ENCODE results near the gene NKX1-2.
A peak's percentile ranks its signal among the peaks of the same experiment; 100 is the strongest.

The NKX1-2 gene

GRCh38 chr10:124465003-124465776, 15.4 kb upstream of the NKX1-2 start:
- Mint-ChIP-seq H3K36me3 (peaks cover 7% of the 10 kb centered on the region), H3K27ac (peak overlapping the region; percentile 95), H3K4me1 (peaks cover 31% of the 10 kb centered on the region), H3K27me3 (no peaks in the 10 kb centered on the region), H3K9me3 (no peaks in the 10 kb centered on the region), H3K4me3 (peak overlapping the region; percentile 55)
- peak; percentile 52 for ATAC-seq

GRCh38 chr10:124464028-124464965, 14.5 kb upstream of the NKX1-2 start:
- no peak for ATAC-seq
- Mint-ChIP-seq H3K27ac (peak overlapping the region; percentile 95), H3K4me3 (peak overlapping the region; percentile 55), H3K9me3 (no peaks in the 10 kb centered on the region), H3K27me3 (no peaks in the 10 kb centered on the region), H3K36me3 (peaks cover 2% of the 10 kb centered on the region), H3K4me1 (peaks cover 29% of the 10 kb centered on the region)

- no peak for ATAC-seq
- Mint-ChIP-seq H3K27me3 (peaks cover 10% of the 10 kb centered on the region), H3K27ac (peak overlapping the region; percentile 87), H3K4me1 (peaks cover 27% of the 10 kb centered on the region), H3K4me3 (peak overlapping the region; percentile 94), H3K36me3 (no peaks in the 10 kb centered on the region), H3K9me3 (no peaks in the 10 kb centered on the region)
Observed at GRCh38 chr10:124462348-124462695, 12.5 kb upstream of the NKX1-2 start.

DNA sequence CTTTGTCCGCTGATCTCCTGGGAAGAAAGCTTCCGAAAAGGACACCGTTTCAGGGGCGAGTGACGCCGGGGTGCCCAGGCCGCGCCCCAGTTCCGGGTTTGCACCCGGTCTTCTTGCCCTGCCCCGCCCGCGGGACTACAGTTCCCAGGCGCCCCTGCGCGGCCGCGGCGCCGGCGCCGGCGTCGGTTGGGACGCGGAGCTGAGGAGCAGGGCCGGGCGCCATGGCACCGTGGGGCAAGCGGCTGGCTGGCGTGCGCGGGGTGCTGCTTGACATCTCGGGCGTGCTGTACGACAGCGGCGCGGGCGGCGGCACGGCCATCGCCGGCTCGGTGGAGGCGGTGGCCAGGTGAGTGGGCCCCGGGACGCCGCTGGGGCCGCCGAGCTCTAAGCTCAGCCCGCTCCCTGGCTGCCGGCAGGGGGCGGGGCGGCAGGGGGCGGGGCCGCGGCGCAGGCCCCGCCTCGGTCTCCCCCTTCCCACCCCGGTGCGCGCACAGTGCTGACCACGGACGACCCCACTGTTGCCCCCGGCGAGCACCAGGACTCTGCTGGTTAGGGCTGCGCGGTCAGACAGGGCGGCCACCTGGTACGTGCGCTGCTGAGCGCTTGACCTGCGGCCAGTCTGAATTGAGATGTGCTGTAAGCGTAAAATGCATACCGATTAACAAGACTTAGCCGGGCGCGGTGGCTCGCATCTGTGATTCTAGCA, 12.0 kb upstream of the NKX1-2 start, which contains the start of gene LHPP:
Gene LHPP, plus strand, starts transcription at position 182 of the 706 bp plus-strand sequence. Its CDS starts 40 bp downstream, at position 222.
- Mint-ChIP-seq H3K4me1 (peaks cover 27% of the 10 kb centered on the region), H3K27ac (peak within 1 kb of the TSS; percentile 87)
- peak; percentile 98 for ATAC-seq

GRCh38 chr10:124460144-124460543, 10.3 kb upstream of the NKX1-2 start:
- Mint-ChIP-seq H3K36me3 (no peaks in the 10 kb centered on the region), H3K27ac (no peak overlapping the region), H3K27me3 (peaks cover 26% of the 10 kb centered on the region), H3K4me3 (no peak overlapping the region), H3K9me3 (no peaks in the 10 kb centered on the region), H3K4me1 (peaks cover 16% of the 10 kb centered on the region)
- no peak for ATAC-seq

More for the DNA sequence above, 12.0 kb upstream of the NKX1-2 start, which contains the start of gene LHPP:
- peak within 1 kb of the TSS; percentile 94 for H3K4me3 Mint-ChIP-seq
- H3K36me3 Mint-ChIP-seq = no peaks in the 10 kb centered on the region
- peaks cover 13% of the 10 kb centered on the region for H3K27me3 Mint-ChIP-seq
- H3K9me3 Mint-ChIP-seq = no peaks in the 10 kb centered on the region

- H3K27me3 Mint-ChIP-seq = peaks cover 34% of the 10 kb centered on the region
- no peaks in the 10 kb centered on the region for H3K9me3 Mint-ChIP-seq
- H3K4me3 Mint-ChIP-seq = no peak overlapping the region
- no peak for ATAC-seq
- peaks cover 9% of the 10 kb centered on the region for H3K4me1 Mint-ChIP-seq
- H3K36me3 Mint-ChIP-seq = no peaks in the 10 kb centered on the region
- H3K27ac Mint-ChIP-seq = no peak overlapping the region
Observed at GRCh38 chr10:124459395-124459794, 9.6 kb upstream of the NKX1-2 start.

DNA sequence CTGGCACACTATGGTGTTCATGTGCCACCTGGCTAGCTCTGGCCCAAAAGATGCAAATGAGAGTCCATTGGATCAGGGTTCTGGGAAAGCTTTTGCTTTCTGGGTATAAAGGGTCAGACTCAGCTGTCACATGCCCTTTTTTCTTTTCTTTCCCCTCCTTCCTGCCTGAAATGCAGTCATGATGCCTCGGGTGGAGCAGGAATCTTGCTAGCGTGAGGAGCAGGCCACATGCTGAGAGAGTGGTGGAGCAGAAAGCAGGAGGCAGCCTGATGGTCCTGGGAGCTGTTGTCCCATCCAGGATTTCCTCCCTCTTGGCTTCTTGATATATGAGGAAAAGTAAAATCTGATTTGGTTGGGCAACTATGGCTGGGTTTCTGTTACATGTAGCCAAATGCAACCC, 9.1 kb upstream of the NKX1-2 start:
- Mint-ChIP-seq H3K27ac (no peak overlapping the region), H3K9me3 (no peaks in the 10 kb centered on the region), H3K4me3 (no peak overlapping the region), H3K36me3 (no peaks in the 10 kb centered on the region), H3K27me3 (peaks cover 39% of the 10 kb centered on the region), H3K4me1 (peaks cover 6% of the 10 kb centered on the region)
- no peak for ATAC-seq

DNA sequence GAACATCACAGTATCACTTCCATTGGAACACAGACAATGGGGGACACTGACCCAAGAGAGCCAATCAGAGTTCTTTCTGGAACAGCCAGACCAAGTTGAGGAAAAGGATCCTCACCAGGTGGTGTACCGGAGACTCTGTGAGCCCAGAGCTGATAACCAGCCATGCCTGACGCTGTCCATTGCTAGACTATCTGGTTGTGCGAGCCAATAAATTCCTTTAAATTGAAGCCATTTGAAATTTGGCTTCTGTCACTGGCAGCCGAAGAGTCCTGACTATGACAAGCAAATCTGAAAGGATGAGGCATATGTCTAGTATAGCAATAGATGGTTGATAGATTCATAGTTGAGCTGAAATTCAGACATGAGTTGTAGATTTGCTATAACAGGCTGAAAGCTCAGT, 8.6 kb upstream of the NKX1-2 start:
- ATAC-seq = no peak
- Mint-ChIP-seq H3K36me3 (no peaks in the 10 kb centered on the region), H3K9me3 (no peaks in the 10 kb centered on the region), H3K4me1 (peaks cover 6% of the 10 kb centered on the region), H3K27me3 (peaks cover 43% of the 10 kb centered on the region), H3K4me3 (no peak overlapping the region), H3K27ac (no peak overlapping the region)

DNA sequence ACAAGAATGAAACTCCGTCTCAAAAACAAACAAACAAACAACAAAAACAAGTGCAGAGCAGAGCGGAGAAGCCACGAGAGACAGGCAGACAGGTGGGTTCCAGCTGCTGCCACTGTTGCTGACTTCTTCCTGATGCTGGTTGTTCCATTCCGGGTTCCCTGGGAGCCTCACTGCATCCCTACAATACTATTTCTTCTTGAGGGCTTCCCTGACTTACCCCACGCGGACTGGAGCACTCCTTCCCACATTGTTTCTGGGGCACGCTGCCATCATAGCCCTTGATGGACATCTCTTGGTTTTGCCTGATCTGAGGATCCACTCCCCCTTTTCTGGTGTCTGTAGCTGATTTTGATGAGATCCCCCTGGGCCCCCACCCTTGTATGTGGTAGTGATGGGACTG, 5.6 kb upstream of the NKX1-2 start:
- Mint-ChIP-seq H3K27ac (no peak overlapping the region), H3K27me3 (peaks cover 73% of the 10 kb centered on the region), H3K9me3 (no peaks in the 10 kb centered on the region), H3K4me1 (peaks cover 3% of the 10 kb centered on the region), H3K36me3 (no peaks in the 10 kb centered on the region), H3K4me3 (no peak overlapping the region)
- no peak for ATAC-seq

DNA sequence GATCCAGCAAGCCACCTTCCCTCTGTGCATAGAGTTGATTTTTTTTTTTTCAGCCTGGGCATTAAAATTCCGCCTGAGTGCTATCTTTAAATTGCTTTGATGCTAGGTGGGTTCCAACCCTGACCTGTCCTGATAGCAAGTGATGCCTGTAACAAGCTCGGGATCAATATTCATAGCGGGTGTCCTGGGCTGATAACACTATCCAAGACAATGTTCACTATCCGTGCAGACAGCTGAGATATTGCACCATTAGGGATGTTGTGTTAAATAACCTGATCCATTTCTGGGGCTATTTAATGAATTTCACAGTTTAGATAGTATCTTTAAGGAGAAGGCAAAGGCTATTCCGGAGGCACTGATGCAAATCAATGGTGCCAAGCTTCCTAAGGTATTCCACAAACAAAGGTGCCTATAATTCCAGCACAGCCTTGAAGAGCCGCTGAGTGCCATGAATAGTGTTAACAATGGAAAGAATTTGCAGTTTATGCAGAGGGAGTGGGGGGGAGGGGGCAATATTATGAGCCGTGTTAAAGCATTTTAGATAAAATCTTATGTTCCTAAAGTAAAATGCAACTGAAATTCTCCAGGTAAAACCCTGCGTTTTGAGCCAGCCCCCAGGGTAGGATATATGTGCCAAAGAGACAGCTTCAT, 4.2 kb upstream of the NKX1-2 start:
- Mint-ChIP-seq H3K27ac (no peak overlapping the region), H3K36me3 (no peaks in the 10 kb centered on the region), H3K4me3 (no peak overlapping the region), H3K9me3 (no peaks in the 10 kb centered on the region), H3K27me3 (peaks cover 82% of the 10 kb centered on the region), H3K4me1 (peaks cover 13% of the 10 kb centered on the region)
- ATAC-seq = no peak

DNA sequence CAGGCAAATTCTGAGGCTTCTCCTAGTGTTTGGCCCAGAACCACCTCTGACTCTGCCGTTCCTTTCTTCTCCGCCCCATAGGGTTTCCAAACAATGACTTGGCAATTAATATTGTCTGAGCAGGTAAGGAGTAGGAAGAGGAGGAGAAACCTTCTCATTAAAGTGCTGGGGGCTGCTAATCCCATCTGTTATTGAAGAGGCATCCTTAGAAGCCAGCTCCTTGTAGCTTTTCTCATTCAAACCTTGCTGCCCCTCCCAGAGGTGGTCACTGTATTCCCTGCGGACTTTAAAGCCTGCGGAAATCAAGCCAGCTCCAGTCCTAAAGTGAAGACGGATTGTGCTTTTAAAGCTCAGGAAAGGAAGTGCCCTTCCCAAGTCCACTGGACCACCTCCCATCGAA, 1.4 kb upstream of the NKX1-2 start:
- Mint-ChIP-seq H3K4me3 (no peak overlapping the region), H3K4me1 (peaks cover 32% of the 10 kb centered on the region), H3K36me3 (no peaks in the 10 kb centered on the region), H3K27me3 (peaks cover 95% of the 10 kb centered on the region), H3K27ac (no peak overlapping the region), H3K9me3 (no peaks in the 10 kb centered on the region)
- ATAC-seq = no peak

DNA sequence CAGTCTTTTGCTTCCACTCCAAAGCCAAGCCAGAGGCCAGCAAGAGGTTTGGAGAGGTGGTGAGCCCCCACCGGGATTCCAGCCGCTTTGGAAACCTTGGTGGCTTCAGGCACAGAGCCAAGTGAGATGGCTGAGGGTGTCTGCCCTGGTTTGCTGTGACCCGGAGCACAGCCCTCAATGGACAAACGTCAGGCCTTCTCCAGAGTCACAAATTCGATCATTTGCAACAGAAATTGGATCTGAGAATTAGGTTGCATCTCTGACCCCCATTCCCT, 885 bp upstream of the NKX1-2 start:
- Mint-ChIP-seq H3K27me3 (peaks cover 91% of the 10 kb centered on the region), H3K4me1 (peaks cover 32% of the 10 kb centered on the region), H3K27ac (no peak overlapping the region), H3K4me3 (peak overlapping the region; percentile 30), H3K9me3 (no peaks in the 10 kb centered on the region), H3K36me3 (no peaks in the 10 kb centered on the region)
- ATAC-seq = no peak

DNA sequence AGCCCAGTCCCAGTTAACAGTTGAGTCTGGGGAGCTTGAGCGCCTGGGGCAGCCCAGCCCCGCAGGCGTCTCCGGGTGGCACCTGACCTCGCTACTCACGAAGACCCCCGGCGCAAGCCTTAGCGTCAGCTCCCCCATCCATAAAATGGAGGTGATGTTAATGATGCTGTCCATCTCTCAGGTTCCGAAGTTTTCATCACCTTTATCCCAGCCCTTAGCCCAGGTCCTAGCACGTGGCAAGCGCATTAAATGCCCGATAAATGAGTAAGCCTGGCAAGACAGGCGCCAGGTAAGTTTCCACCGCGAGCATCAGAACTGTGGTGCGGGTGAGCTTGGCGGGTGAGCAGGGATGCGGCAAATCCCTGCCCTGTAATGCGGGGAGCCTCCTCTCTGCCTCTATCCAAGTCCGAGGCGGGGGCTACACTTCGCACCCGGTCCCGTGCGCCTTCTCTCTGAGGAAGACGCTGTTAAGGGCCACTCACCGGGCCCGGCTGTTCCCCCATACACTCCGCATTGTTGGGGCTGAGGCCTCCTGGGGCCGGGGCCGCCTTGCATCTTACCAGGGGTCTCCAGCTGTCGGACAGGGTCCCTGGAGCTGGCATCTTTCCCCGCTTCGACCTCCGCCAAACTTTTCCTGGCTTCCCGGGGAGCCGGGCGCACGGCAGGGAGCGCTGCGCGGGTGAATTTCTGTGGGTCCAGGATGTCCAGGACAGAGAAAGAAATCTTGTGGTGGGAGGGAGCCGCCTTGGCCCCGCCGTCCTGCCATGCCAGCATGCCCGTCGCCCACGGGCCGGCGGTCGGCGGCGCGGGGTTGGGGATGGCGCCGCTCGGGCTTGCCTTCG, 444 bp downstream of the NKX1-2 start:
- H3K4me3 Mint-ChIP-seq = peak overlapping the region; percentile 38
- peaks cover 78% of the 10 kb centered on the region for H3K27me3 Mint-ChIP-seq
- H3K27ac Mint-ChIP-seq = no peak overlapping the region
- no peaks in the 10 kb centered on the region for H3K9me3 Mint-ChIP-seq
- peaks cover 32% of the 10 kb centered on the region for H3K4me1 Mint-ChIP-seq
- no peak for ATAC-seq
- no peaks in the 10 kb centered on the region for H3K36me3 Mint-ChIP-seq

DNA sequence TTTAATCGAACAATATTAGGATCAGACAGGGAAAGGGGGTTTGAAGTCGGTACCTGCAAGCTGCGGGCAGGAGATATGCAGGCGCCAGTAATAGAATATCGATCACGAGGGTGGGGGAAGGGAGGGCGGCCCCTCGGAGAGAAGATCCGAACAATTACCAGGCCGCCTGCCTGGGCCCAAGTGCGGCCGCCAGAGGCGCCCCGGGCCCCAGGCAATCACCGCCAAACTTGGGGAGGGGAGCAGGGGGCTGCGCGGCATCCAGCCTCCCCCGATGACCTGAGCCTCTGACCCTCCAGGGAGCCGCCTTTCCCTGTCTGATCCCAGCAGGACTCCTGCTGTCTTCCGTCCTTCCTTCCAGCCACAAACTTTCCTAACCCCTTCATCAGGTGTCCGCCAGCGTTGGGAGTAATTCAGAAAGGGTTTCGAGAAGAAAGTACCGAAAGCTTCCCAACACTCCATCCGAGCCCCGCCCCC, 1.1 kb downstream of the NKX1-2 start:
- no peaks in the 10 kb centered on the region for H3K36me3 Mint-ChIP-seq
- H3K27me3 Mint-ChIP-seq = peaks cover 71% of the 10 kb centered on the region
- ATAC-seq = no peak
- no peak overlapping the region for H3K27ac Mint-ChIP-seq
- no peaks in the 10 kb centered on the region for H3K9me3 Mint-ChIP-seq
- H3K4me1 Mint-ChIP-seq = peaks cover 32% of the 10 kb centered on the region
- peak overlapping the region; percentile 38 for H3K4me3 Mint-ChIP-seq

Data from stimulated activated memory B cell treated with anti-CD40 and anti-IgM and Interleukin-4, amounts not matched to agents 10 μg/mL and 1 μg/mL and 100 μg/mL, for 72 hours (primary cell).